ENCODE measurements around the gene HSD11B1.

The HSD11B1 gene

DNA sequence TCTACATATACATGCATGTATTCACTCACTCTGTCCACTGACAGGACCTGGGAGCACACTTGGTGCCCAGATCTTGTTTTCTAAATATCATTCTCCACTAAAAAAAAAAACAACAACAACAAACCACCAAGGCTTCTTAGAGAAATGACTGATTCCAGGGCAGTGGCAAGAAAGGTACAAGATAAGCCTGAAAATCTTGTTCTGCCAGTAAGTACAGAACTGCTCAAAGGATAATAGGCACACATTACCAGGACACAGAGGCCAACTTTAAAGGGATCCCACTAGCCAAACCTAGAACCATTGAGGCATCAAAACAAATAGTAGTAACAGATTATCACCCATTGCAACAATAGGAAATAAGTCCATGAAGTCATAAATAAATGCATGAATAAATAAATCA is 10.7 kb downstream of the HSD11B1 start:
- TF ChIP-seq, protein P1, sequence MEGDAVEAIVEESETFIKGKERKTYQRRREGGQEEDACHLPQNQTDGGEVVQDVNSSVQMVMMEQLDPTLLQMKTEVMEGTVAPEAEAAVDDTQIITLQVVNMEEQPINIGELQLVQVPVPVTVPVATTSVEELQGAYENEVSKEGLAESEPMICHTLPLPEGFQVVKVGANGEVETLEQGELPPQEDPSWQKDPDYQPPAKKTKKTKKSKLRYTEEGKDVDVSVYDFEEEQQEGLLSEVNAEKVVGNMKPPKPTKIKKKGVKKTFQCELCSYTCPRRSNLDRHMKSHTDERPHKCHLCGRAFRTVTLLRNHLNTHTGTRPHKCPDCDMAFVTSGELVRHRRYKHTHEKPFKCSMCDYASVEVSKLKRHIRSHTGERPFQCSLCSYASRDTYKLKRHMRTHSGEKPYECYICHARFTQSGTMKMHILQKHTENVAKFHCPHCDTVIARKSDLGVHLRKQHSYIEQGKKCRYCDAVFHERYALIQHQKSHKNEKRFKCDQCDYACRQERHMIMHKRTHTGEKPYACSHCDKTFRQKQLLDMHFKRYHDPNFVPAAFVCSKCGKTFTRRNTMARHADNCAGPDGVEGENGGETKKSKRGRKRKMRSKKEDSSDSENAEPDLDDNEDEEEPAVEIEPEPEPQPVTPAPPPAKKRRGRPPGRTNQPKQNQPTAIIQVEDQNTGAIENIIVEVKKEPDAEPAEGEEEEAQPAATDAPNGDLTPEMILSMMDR (IDR thresholded peaks at IDR 0.05; ENCODE audit: low read depth, low read length): no peak
- no peak overlapping the region for H3K4me3 ChIP-seq (ENCODE audit: low read depth, low read length)

DNA sequence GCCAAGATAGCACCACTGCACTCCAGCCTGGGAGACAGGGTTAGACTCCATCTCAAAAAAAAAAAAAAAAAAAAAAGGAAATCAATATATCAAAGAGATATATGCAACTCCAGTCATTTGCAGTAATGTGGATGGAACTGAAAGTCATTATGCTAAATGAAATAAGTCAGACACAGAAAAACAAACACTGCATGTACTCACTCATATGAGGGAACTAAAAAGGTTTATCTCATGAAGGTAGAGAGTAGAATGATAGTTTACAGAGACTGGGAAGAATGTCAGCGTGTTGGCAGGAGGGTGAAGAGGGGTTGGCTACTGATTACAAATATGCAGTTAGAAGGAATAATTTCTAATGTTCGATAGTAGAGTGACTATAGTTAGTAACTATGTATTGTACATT is 13.2 kb downstream of the HSD11B1 start:
- TF ChIP-seq, protein P1 (IDR thresholded peaks at IDR 0.05; ENCODE audit: low read depth, low read length): no peak
- H3K4me3 ChIP-seq (ENCODE audit: low read depth, low read length): no peak overlapping the region

- H3K4me3 ChIP-seq (ENCODE audit: low read depth, low read length): no peak overlapping the region
- TF ChIP-seq, protein P1 (IDR thresholded peaks at IDR 0.05; ENCODE audit: low read depth, low read length): no peak
These were observed 15.7 kb downstream of the HSD11B1 start for GRCh38 chr1:209720326-209720725.

GRCh38 chr1:209720826-209721225 is 16.2 kb downstream of the HSD11B1 start:
- TF ChIP-seq, protein P1 (IDR thresholded peaks at IDR 0.05; ENCODE audit: low read depth, low read length): no peak
- no peak overlapping the region for H3K4me3 ChIP-seq (ENCODE audit: low read depth, low read length)

- H3K4me3 ChIP-seq (ENCODE audit: low read depth, low read length): no peak overlapping the region
- TF ChIP-seq, protein P1 (IDR thresholded peaks at IDR 0.05; ENCODE audit: low read depth, low read length): no peak
These were observed 16.7 kb downstream of the HSD11B1 start for GRCh38 chr1:209721323-209721722.

DNA sequence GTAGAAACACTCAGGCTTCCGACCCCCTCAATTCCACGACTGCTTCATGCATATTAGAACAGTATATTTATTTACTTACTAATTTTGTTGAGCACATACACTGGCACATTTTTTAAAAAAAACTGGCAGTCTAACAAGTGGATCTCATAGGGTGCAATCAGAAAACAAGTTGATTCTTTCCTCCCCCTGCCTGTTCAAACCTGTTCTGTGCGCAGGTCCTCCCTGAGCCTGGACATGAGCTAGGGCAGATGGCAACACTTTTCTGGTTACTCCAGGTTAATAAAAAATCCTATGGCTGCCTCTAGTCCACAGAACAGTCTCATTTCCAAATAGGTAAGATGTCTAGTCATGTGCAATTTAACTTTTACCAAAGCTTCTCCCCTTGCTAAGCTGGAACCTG is 18.6 kb downstream of the HSD11B1 start:
- H3K4me3 ChIP-seq (ENCODE audit: low read depth, low read length): no peak overlapping the region
- TF ChIP-seq, protein P1 (IDR thresholded peaks at IDR 0.05; ENCODE audit: low read depth, low read length): no peak

- TF ChIP-seq, protein P1 (IDR thresholded peaks at IDR 0.05; ENCODE audit: low read depth, low read length): no peak
- no peak overlapping the region for H3K4me3 ChIP-seq (ENCODE audit: low read depth, low read length)
These were observed 19.4 kb downstream of the HSD11B1 start for GRCh38 chr1:209723756-209724693.

All from WI38 (cell line).